HFFc6 (cell line): ENCODE results near the gene RAVER1. TPM values are rescaled to one million over a fixed set of nuclear protein-coding genes. Genes with fewer than 3 reads are reported as not detected.

Experiments
- DNase-seq: peaks from one replicate; pipeline ENCODE4 v3.0.0-alpha.2; 2018
- H3K27ac Mint-ChIP-seq: 2 replicates; pipeline ENCODE4 v1.8.0; 2020; ENCODE audit warnings: mild to moderate bottlenecking, mixed read lengths
- H3K27me3 Mint-ChIP-seq: 2 replicates; pipeline ENCODE4 v1.8.0; 2021; ENCODE audit warnings: mild to moderate bottlenecking, moderate library complexity, mixed read lengths; ENCODE audit not compliant: insufficient read depth
- H3K36me3 Mint-ChIP-seq: 2 replicates; pipeline ENCODE4 v1.8.0; 2021; ENCODE audit warnings: low read depth, mixed read lengths
- H3K4me1 Mint-ChIP-seq: 2 replicates; pipeline ENCODE4 v1.8.0; 2020; ENCODE audit warnings: low read depth, mixed read lengths
- H3K4me3 Mint-ChIP-seq: 2 replicates; pipeline ENCODE4 v1.8.0; 2020; ENCODE audit warnings: mild to moderate bottlenecking, moderate library complexity, mixed read lengths
- H3K9me3 Mint-ChIP-seq: 2 replicates; pipeline ENCODE4 v1.8.0; 2020; ENCODE audit warnings: mild to moderate bottlenecking, mixed read lengths
- total RNA-seq, 6 experiments: library from RNA; stranded (reverse); fragmentation: NEBNext Ultra II Directional; extraction: Animal tissue kit (Norgen Biotek cat#: 25700); gene quantifications; 2 replicates in 1 of 6; 3 replicates in 5 of 6; pipeline ENCODE4 v1.2.3, GENCODE V29; 2021
- TF ChIP-seq, protein P1 (sequence below): fragments of 200-600 bp; sonication (generic); IDR thresholded peaks from 2 replicates; pipeline ENCODE4 v1.5.0; 2021; ENCODE audit warnings: antibody characterized with exemption, mild to moderate bottlenecking

Gene RAVER1
- total RNA-seq, 6 experiments from 2014 or later: 52.1 to 58.3 (median 55.6) TPM

DNA sequence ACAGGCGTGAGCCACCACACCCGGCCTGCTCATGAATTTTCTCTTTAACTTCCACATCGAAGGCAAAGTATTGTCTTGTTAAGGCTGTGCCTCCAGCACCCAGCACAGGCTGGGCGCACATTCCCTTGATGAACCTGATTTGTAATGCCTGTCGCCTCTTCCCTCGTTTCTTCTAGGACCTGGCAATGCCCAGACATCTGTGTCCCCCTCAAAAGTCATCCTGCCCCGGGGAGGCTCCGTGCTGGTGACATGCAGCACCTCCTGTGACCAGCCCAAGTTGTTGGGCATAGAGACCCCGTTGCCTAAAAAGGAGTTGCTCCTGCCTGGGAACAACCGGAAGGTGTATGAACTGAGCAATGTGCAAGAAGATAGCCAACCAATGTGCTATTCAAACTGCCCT lies 58.7 kb downstream of the RAVER1 start:
- H3K36me3 Mint-ChIP-seq: no peaks in the 10 kb centered on the region
- H3K4me1 Mint-ChIP-seq: peaks cover 21% of the 10 kb centered on the region
- H3K4me3 Mint-ChIP-seq: no peak overlapping the region
- no peak overlapping the region for H3K27ac Mint-ChIP-seq
- no peaks in the 10 kb centered on the region for H3K9me3 Mint-ChIP-seq
- DNase-seq: no peak
- H3K27me3 Mint-ChIP-seq: peaks cover 3% of the 10 kb centered on the region; the same call in 1 of the 2 replicates
- TF ChIP-seq, protein P1, sequence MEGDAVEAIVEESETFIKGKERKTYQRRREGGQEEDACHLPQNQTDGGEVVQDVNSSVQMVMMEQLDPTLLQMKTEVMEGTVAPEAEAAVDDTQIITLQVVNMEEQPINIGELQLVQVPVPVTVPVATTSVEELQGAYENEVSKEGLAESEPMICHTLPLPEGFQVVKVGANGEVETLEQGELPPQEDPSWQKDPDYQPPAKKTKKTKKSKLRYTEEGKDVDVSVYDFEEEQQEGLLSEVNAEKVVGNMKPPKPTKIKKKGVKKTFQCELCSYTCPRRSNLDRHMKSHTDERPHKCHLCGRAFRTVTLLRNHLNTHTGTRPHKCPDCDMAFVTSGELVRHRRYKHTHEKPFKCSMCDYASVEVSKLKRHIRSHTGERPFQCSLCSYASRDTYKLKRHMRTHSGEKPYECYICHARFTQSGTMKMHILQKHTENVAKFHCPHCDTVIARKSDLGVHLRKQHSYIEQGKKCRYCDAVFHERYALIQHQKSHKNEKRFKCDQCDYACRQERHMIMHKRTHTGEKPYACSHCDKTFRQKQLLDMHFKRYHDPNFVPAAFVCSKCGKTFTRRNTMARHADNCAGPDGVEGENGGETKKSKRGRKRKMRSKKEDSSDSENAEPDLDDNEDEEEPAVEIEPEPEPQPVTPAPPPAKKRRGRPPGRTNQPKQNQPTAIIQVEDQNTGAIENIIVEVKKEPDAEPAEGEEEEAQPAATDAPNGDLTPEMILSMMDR: no peak

DNA sequence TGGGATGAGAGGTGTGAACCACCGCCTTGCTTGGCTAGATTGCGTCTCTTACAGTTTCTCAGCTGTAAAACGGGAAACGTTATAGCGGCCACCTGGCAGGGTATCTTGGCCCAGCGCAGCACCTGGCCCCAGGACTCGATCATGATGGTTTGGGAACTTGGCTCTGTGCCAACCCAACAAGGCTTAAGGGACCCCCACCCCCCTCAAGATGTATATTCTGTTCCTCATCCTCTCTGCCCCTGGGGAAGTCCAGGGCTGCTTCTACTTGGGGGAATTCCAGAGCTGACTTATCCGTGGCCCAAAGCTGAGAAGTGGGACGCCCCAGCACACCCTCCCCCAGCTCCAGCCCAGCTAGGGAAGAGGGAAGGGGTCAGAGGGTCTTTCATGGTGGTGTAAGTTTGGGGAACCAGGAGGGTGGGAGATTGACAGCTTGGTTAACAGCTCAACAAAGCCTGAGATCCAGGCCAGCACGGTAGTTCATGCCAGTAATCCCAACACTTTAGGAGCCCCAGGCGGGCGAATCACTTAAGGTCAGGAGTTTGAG lies 61.7 kb downstream of the RAVER1 start:
- Mint-ChIP-seq H3K27me3 (peaks cover 5% of the 10 kb centered on the region; the same call in 1 of the 2 replicates), H3K27ac (no peak overlapping the region), H3K4me3 (peak overlapping the region; percentile 76), H3K9me3 (no peaks in the 10 kb centered on the region), H3K4me1 (peaks cover 10% of the 10 kb centered on the region), H3K36me3 (no peaks in the 10 kb centered on the region)
- no peak for DNase-seq
- TF ChIP-seq, protein P1: no peak

DNA sequence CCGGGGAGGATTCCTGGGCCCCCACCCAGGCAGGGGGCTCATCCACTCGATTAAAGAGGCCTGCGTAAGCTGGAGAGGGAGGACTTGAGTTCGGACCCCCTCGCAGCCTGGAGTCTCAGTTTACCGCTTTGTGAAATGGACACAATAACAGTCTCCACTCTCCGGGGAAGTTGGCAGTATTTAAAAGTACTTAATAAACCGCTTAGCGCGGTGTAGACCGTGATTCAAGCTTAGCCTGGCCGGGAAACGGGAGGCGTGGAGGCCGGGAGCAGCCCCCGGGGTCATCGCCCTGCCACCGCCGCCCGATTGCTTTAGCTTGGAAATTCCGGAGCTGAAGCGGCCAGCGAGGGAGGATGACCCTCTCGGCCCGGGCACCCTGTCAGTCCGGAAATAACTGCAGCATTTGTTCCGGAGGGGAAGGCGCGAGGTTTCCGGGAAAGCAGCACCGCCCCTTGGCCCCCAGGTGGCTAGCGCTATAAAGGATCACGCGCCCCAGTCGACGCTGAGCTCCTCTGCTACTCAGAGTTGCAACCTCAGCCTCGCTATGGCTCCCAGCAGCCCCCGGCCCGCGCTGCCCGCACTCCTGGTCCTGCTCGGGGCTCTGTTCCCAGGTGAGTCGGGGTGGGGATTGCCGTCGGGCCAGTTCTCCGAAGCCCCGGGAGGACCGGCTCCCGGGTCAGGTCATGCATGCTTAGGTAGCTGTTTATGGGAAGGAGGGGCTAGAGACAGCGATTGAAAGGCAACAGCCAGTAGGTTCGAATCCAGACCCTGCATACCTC lies 62.5 kb downstream of the RAVER1 start, which contains the start of gene ICAM1:
Gene ICAM1 (plus strand): TSS at position 505 of the 779 bp plus-strand sequence. CDS start 40 bp downstream, at position 545.
- no peak for DNase-seq
- no peaks in the 10 kb centered on the region for H3K36me3 Mint-ChIP-seq

DNA sequence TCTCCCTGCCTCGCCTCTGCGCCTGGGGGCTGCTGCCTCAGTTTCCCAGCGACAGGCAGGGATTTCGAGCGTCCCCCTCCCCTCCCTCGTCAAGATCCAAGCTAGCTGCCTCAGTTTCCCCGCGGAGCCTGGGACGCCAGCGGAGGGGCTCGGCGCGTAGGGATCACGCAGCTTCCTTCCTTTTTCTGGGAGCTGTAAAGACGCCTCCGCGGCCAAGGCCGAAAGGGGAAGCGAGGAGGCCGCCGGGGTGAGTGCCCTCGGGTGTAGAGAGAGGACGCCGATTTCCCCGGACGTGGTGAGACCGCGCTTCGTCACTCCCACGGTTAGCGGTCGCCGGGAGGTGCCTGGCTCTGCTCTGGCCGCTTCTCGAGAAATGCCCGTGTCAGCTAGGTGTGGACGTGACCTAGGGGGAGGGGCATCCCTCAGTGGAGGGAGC lies 63.1 kb downstream of the RAVER1 start:
- no peaks in the 10 kb centered on the region for H3K9me3 Mint-ChIP-seq
- H3K27ac Mint-ChIP-seq: 0 out of 2 replicates have a peak overlapping the region, but pooled peaks have one; percentile 5
- peaks cover 5% of the 10 kb centered on the region; the same call in 1 of the 2 replicates for H3K27me3 Mint-ChIP-seq
- H3K4me1 Mint-ChIP-seq: peaks cover 10% of the 10 kb centered on the region
- H3K36me3 Mint-ChIP-seq: no peaks in the 10 kb centered on the region
- no peak for DNase-seq
- TF ChIP-seq, protein P1: no peak
- H3K4me3 Mint-ChIP-seq: peak overlapping the region; percentile 76

More for the DNA sequence above, 62.5 kb downstream of the RAVER1 start, which contains the start of gene ICAM1:
- H3K27me3 Mint-ChIP-seq: peaks cover 5% of the 10 kb centered on the region; the same call in 1 of the 2 replicates
- H3K9me3 Mint-ChIP-seq: no peaks in the 10 kb centered on the region
- H3K4me3 Mint-ChIP-seq: peak within 1 kb of the TSS; percentile 76
- H3K27ac Mint-ChIP-seq: 0 out of 2 replicates have a peak within 1 kb of the TSS, but pooled peaks have one; percentile 5
- H3K4me1 Mint-ChIP-seq: peaks cover 10% of the 10 kb centered on the region
- TF ChIP-seq, protein P1: peak; percentile 30; the same call in 1 of the 2 replicates

DNA sequence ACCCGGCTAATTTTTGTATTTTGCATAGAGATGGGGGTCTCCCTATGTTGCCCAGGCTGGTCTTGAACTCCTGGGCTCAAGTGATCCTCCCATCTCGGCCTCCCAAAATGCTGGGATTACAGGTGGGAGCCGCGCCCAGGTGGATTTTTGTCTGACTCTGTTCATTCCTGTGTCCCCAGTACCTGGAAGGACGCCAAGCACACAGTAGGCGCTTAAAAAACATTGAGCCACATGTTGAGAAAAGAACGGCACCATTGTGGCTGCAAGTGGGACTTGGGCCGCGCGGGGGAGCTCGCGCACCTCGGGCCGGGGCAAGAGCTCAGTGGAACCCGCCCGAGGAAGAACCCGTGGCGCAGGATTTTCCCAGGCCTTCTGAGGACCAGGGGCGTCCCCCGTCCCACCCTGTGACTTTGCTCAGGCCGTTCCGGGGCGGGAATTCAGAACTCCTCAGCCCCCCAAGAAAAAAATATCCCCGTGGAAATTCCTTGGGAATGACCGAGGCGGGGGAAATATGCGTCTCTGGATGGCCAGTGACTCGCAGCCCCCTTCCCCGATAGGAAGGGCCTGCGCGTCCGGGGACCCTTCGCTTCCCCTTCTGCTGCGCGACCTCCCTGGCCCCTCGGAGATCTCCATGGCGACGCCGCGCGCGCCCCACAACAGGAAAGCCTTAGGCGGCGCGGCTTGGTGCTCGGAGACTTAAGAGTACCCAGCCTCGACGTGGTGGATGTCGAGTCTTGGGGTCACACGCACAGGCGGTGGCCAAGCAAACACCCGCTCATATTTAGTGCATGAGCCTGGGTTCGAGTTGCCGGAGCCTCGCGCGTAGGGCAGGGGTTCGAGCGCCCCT lies 63.8 kb downstream of the RAVER1 start:
- H3K4me1 Mint-ChIP-seq: peaks cover 10% of the 10 kb centered on the region
- H3K9me3 Mint-ChIP-seq: no peaks in the 10 kb centered on the region
- TF ChIP-seq, protein P1: peak; percentile 95
- H3K27ac Mint-ChIP-seq: peak overlapping the region; percentile 64
- H3K27me3 Mint-ChIP-seq: peaks cover 3% of the 10 kb centered on the region; the same call in 1 of the 2 replicates
- H3K36me3 Mint-ChIP-seq: no peaks in the 10 kb centered on the region
- H3K4me3 Mint-ChIP-seq: peak overlapping the region; percentile 76
- DNase-seq: peak; percentile 61
